CD14-positive monocyte (primary cell): ENCODE data around the gene OR2H2. TPM values are rescaled to one million over a fixed set of nuclear protein-coding genes. Genes with fewer than 3 reads are reported as not detected.

Experiments
- DNase-seq, 3 donors: peaks; one replicate each; pipeline ENCODE4 v3.0.0-alpha.2; 2011 to 2022
- H2AFZ ChIP-seq: 2 replicates; pipeline ENCODE4 v1.6.0; 2012; ENCODE audit warnings: mild to moderate bottlenecking, low read depth, low read length, inconsistent platforms; ENCODE audit not compliant: insufficient read depth, poor library complexity, severe bottlenecking
- H3K27ac ChIP-seq, 2 donors: 1 replicate in 1 of 2; 2 replicates in 1 of 2; pipeline ENCODE4 v1.5.1; 2012 to 2013; ENCODE audit warnings: low read length in 2 of 2, control low read depth in 1 of 2, inconsistent platforms in 1 of 2, low read depth in 1 of 2, mild to moderate bottlenecking in 1 of 2
- H3K27me3 ChIP-seq, 2 donors: one replicate each; pipeline versions ENCODE4 v1.6.0 to v1.6.1; 2011 to 2013; ENCODE audit warnings: low read length in 2 of 2; ENCODE audit not compliant: control insufficient read depth in 2 of 2, insufficient read depth in 2 of 2
- H3K36me3 ChIP-seq, 2 donors: replicated peaks in 1 of 2; 1 replicate in 1 of 2; 2 replicates in 1 of 2; pipeline versions ENCODE4 v1.5.1 to v1.6.1; 2012 to 2013; ENCODE audit warnings: low read length in 2 of 2, control low read depth in 1 of 2, inconsistent platforms in 1 of 2, mild to moderate bottlenecking in 1 of 2; ENCODE audit not compliant: insufficient read depth in 2 of 2, control insufficient read depth in 1 of 2
- H3K4me1 ChIP-seq, 2 donors: 1 replicate in 1 of 2; 2 replicates in 1 of 2; pipeline versions ENCODE4 v1.5.1 to v1.6.1; 2012 to 2013; ENCODE audit warnings: low read length in 2 of 2, control low read depth in 1 of 2, inconsistent platforms in 1 of 2, mild to moderate bottlenecking in 1 of 2, moderate library complexity in 1 of 2; ENCODE audit not compliant: insufficient read depth in 2 of 2, control insufficient read depth in 1 of 2
- H3K4me2 ChIP-seq: replicated peaks from 2 replicates; pipeline ENCODE3; 2012; ENCODE audit warnings: low read length, moderate library complexity, mild to moderate bottlenecking; ENCODE audit not compliant: poor library complexity, severe bottlenecking; ENCODE audit errors: extremely low read depth
- H3K4me3 ChIP-seq, 3 experiments: fragments of 200-600 bp in 1 of 3; sonication (generic) in 1 of 3; replicated peaks in 1 of 3; 1 replicate in 2 of 3; 2 replicates in 1 of 3; pipeline ENCODE4 v1.5.1; 2011 to 2013; ENCODE audit warnings: low read length in 3 of 3, mild to moderate bottlenecking in 3 of 3, control low read depth in 2 of 3, low read depth in 2 of 3, inconsistent platforms in 1 of 3, moderate library complexity in 1 of 3
- H3K79me2 ChIP-seq: 2 replicates; pipeline ENCODE4 v1.6.0; 2012; ENCODE audit warnings: mild to moderate bottlenecking, control low read depth, inconsistent platforms, low read length, moderate library complexity; ENCODE audit not compliant: insufficient read depth
- H3K9ac ChIP-seq: 2 replicates; pipeline ENCODE4 v1.6.0; 2017; ENCODE audit warnings: low read length, mild to moderate bottlenecking; ENCODE audit not compliant: insufficient read depth, poor library complexity, severe bottlenecking
- H3K9me3 ChIP-seq, 2 donors: replicated peaks in 1 of 2; 1 replicate in 1 of 2; 2 replicates in 1 of 2; pipeline versions ENCODE4 v1.5.1 to v1.6.1; 2012 to 2013; ENCODE audit warnings: low read length in 2 of 2, control low read depth in 1 of 2; ENCODE audit not compliant: control insufficient read depth in 1 of 2, insufficient read depth in 1 of 2
- H4K20me1 ChIP-seq: 2 replicates; pipeline ENCODE4 v1.6.0; 2012; ENCODE audit warnings: mild to moderate bottlenecking, low read length, control low read depth, moderate library complexity; ENCODE audit not compliant: insufficient read depth
- H3K27ac Mint-ChIP-seq, 7 donors: one replicate each; pipeline ENCODE4 v1.8.0; 2020; ENCODE audit warnings: mild to moderate bottlenecking in 7 of 7, mixed read lengths in 7 of 7, moderate library complexity in 6 of 7, inconsistent platforms in 2 of 7
- H3K27me3 Mint-ChIP-seq, 3 donors: one replicate each; pipeline ENCODE4 v1.8.0; 2021 to 2022; ENCODE audit warnings: low read depth in 3 of 3, mild to moderate bottlenecking in 3 of 3, mixed read lengths in 3 of 3, moderate library complexity in 3 of 3, inconsistent platforms in 1 of 3
- H3K36me3 Mint-ChIP-seq, 2 donors: one replicate each; pipeline ENCODE4 v1.8.0; 2020; ENCODE audit warnings: mixed read lengths in 2 of 2, inconsistent platforms in 1 of 2, mild to moderate bottlenecking in 1 of 2
- H3K4me1 Mint-ChIP-seq: one replicate; pipeline ENCODE4 v1.8.0; 2020; ENCODE audit warnings: mild to moderate bottlenecking, mixed read lengths
- H3K4me3 Mint-ChIP-seq, 2 donors: one replicate each; pipeline ENCODE4 v1.8.0; 2020; ENCODE audit warnings: mild to moderate bottlenecking in 2 of 2, mixed read lengths in 2 of 2, moderate library complexity in 1 of 2
- H3K9me3 Mint-ChIP-seq, 7 donors: one replicate each; pipeline ENCODE4 v1.8.0; 2020 to 2022; ENCODE audit warnings: mixed read lengths in 7 of 7, mild to moderate bottlenecking in 6 of 7, moderate library complexity in 6 of 7, inconsistent platforms in 2 of 7
- CTCF ChIP-seq: fragments of 200-600 bp; IDR thresholded peaks from one replicate; pipeline ENCODE4 v1.8.0; 2022; ENCODE audit warnings: antibody characterized with exemption, mild to moderate bottlenecking
- WGBS: methylation state at CpG from one replicate; pipeline ENCODE4 v1.1.5; 2013; ENCODE audit warnings: missing lambda C conversion rate; ENCODE audit not compliant: insufficient coverage; 5-methylcytosine and 5-hydroxymethylcytosine counted together
- intact Hi-C, 2 donors: fragments of 100-400 bp; cut with micrococcal nuclease; formaldehyde crosslinking; loops; one replicate each; pipeline versions ENCODE4 v1.15.0 to v1.15.1; 2023
- polyA plus RNA-seq, 3 donors: library from polyadenylated mRNA; depleted of rRNA in 1 of 3; unstranded in 2 of 3; stranded (reverse) in 1 of 3; fragments of 300-500 nt in 2 of 3; fragments of >200 nt in 1 of 3; fragmentation: Illumina TruSeq in 2 of 3; gene quantifications; 1 replicate in 2 of 3; 2 replicates in 1 of 3; pipeline ENCODE4 v1.2.3, GENCODE V29; 2012 to 2021

Gene OR2H2
- polyA plus RNA-seq, 3 donors: not detected

- no peak overlapping the region for H3K27ac ChIP-seq
- Mint-ChIP-seq H3K4me1 (no peaks in the 10 kb centered on the region), H3K27me3 (peaks cover 7 to 20% (median 8%) of the 10 kb centered on the region in 3 donors), H3K36me3 (no peaks in the 10 kb centered on the region), H3K4me3 (no peak overlapping the region), H3K9me3 (no peaks in the 10 kb centered on the region), H3K27ac (no peak overlapping the region)
- H3K9me3 ChIP-seq: no peaks in the 10 kb centered on the region
- intact Hi-C loops: loop anchor here (5.0 kb wide), 1 partner anchor 902 kb away; no protein-coding TSS in a partner anchor
- H3K36me3 ChIP-seq: no peaks in the 10 kb centered on the region
- H3K9ac ChIP-seq: no peak overlapping the region
- no peak overlapping the region for H2AFZ ChIP-seq
- H3K79me2 ChIP-seq: no peaks in the 10 kb centered on the region
- H4K20me1 ChIP-seq: no peaks in the 10 kb centered on the region
- H3K4me1 ChIP-seq: no peaks in the 10 kb centered on the region
- peak; percentile 15 to 37 (median 36) for DNase-seq
- peak; percentile 97 for TF ChIP-seq CTCF
- peaks cover 0 to 5% of the 10 kb centered on the region in 2 donors for H3K27me3 ChIP-seq
- H3K4me2 ChIP-seq: no peak overlapping the region
- H3K4me3 ChIP-seq: no peak overlapping the region
- 0% methylated on average over 2 of the region's 3 CpGs for WGBS
Observed at GRCh38 chr6:29589423-29590048, 4.6 kb downstream of the OR2H2 start.

GRCh38 chr6:29590218-29590808 is 5.4 kb downstream of the OR2H2 start:
- Histone ChIP-seq H3K9me3 (no peaks in the 10 kb centered on the region), H3K9ac (no peak overlapping the region), H3K79me2 (no peaks in the 10 kb centered on the region), H3K4me2 (no peak overlapping the region), H2AFZ (no peak overlapping the region), H3K27ac (no peak overlapping the region), H3K4me1 (no peaks in the 10 kb centered on the region), H4K20me1 (no peaks in the 10 kb centered on the region), H3K36me3 (no peaks in the 10 kb centered on the region), H3K27me3 (peaks cover 0 to 5% of the 10 kb centered on the region in 2 donors), H3K4me3 (no peak overlapping the region)
- no peaks in the 10 kb centered on the region for H3K4me1 Mint-ChIP-seq
- peaks cover 8 to 22% (median 8%) of the 10 kb centered on the region in 3 donors for H3K27me3 Mint-ChIP-seq
- intact Hi-C loops: loop anchor here in 1 of 2 donors (5.0 kb wide), 1 partner anchor 903 kb away; no protein-coding TSS in a partner anchor
- no peaks in the 10 kb centered on the region for H3K9me3 Mint-ChIP-seq
- no peak for DNase-seq
- WGBS: 100% methylated on average over 2 of the region's 4 CpGs
- H3K4me3 Mint-ChIP-seq: no peak overlapping the region
- no peak overlapping the region for H3K27ac Mint-ChIP-seq
- no peak for TF ChIP-seq CTCF
- no peaks in the 10 kb centered on the region for H3K36me3 Mint-ChIP-seq
